HG02588 (cell line): ENCODE data around the gene NISCH.

Source experiments
- ATAC-seq: cut with Tn5 transposase; IDR thresholded peaks from one replicate; pipeline ENCODE4 v1.9.1; 2021; ENCODE audit warnings: mild to moderate bottlenecking, moderate library complexity; ENCODE audit not compliant: unreplicated experiment

The NISCH gene

DNA sequence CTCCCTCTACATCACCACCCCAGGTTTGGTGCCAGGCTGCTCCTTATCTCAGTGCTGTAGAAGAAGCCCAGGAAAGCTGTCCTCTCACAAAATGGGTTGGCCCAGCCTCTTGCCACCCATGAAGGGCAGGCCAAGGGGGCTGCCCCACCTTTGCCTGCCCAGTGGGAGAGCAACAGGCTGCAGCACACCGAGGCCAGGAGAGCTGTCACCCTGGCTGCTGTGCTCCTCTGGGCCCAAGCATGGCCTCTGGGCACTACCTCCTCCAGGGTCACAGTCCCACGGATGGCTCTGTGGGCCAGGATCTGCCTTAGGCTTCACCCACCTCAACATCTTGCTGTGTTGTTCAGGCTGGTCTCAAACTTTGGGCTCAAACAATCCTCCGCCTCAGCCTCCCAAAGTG, 33.3 kb downstream of the NISCH start:
- ATAC-seq: no peak

DNA sequence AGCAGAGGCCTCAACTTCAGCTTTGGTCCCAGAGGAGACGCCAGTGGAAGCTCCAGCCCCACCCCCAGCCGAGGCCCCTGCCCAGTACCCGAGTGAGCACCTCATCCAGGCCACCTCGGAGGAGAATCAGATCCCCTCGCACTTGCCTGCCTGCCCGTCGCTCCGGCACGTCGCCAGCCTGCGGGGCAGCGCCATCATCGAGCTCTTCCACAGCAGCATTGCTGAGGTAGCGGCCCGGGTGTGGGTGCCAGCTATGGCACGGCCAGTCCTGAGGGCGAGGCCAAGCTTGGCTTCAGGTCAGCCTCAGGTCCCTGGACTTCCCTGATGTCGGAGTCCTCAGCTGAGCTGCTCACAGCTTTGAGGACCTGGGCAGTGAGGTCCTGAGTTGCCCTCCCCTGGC, 34.0 kb downstream of the NISCH start:
- no peak for ATAC-seq

DNA sequence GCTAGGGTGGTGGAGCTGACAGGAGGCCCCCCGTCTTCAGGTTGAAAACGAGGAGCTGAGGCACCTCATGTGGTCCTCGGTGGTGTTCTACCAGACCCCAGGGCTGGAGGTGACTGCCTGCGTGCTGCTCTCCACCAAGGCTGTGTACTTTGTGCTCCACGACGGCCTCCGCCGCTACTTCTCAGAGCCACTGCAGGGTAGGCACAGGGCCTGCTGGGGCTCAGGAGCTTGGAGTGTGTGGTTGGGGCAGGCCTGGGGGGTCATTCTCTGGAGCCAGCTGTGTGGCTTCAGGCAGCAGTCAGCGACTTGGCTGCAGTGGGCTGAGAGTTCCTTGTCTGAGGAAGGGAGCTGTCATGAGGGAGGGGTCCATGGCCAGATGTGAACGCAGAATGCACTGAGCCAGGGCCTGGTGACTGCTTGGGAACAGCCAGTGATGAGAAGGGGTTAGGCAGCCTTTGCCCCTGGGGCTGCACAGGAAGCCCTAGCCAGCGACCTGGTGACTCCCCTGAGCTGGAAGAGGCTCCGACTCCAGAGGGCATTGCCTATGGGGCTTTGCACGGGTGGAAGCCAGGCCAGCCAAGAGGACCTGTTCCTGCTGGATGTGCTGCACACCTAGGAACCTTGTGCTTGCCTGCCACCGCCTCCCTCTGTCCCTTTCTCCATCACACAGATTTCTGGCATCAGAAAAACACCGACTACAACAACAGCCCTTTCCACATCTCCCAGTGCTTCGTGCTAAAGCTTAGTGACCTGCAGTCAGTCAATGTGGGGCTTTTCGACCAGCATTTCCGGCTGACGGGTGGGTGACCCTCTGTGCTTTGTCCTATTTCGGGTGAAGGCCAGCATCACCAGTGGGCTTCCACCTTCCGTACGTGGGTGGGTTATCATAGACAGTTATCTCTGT, 34.9 kb downstream of the NISCH start:
- no peak for ATAC-seq

DNA sequence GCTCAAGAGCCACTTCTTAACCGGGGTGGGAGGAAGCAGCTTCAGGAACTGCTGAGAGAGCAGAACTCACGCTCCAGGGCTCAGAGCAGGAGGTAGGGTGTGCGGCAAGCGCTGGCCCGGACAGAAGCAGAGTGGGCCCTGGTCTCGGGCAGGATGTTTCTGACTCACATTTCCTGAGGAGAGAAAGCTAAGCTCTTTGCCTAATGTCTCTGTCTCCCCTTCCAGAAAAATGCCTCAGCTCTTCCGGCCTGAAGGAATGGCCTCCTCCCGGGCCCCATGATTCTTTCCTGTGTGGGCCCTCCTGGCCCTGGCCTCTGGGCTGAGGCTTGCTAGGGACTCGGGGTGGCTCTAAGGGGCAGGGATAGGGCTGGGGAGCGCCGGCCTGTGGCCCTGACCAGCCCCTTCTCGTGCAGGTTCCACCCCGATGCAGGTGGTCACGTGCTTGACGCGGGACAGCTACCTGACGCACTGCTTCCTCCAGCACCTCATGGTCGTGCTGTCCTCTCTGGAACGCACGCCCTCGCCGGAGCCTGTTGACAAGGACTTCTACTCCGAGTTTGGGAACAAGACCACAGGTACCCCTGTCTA, 35.6 kb downstream of the NISCH start:
- ATAC-seq: no peak

DNA sequence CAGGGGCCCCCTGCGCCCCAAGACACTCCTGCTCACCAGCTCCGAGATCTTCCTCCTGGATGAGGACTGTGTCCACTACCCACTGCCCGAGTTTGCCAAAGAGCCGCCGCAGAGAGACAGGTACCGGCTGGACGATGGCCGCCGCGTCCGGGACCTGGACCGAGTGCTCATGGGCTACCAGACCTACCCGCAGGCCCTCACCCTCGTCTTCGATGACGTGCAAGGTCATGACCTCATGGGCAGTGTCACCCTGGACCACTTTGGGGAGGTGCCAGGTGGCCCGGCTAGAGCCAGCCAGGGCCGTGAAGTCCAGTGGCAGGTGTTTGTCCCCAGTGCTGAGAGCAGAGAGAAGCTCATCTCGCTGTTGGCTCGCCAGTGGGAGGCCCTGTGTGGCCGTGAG, 36.7 kb downstream of the NISCH start:
- ATAC-seq: no peak

DNA sequence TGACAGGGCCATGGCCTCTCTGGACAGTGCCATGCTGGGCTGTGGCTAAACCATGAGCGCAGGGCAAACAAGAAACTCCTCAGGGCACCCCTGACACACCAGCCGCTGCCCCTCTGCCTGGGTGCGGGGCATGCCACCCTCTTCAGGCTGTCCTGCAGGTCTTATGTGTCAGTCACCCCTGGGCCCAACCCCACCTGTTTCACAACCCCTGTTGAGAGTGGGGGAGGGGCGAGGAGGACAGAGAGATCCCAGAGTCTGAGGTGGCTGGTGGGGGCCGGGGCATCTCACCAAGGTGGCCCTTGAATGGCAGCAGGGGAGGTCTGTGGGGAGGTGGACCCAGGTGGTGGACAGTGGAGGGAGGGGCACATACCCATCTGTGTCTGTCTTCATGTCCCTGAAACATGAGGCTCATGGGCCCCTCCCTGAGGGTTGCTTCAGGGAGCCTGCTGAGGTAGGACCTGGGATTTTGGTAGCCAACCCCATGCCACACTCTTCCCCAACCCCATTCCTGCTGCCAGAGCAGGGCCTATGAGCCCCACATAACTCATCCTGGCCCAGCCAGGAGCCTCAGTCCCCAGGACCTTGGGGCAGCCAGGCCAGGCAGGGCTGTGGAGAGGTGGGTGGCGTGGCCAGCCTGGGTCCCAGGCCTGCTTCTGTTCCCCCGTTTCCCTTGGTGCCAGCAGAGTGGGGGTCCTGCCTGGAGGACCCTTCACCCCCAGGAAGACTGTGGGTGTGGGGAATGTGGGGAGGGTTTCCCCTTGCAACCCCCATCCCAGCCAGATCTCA, 38.0 kb downstream of the NISCH start:
- ATAC-seq: no peak

DNA sequence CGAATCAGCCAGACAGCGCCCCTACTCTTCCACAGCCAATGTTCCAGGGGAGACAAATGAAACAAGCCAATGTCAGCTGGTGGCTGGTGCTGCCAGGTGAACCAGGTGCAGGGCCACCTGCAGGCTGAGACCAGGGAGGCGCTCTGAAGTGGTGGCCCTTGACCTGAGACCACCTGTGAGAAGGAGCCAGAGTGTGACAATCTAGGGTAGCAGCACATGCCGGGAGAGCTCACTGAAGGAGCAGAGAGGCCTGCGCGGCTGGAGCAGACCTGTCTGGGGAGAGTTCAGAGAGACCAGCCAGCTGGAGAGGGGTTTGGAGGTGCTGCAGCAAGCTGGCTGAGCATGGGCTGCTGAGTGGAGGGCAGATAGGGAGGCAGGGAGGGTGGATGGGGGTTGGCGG, 39.0 kb downstream of the NISCH start:
- no peak for ATAC-seq

DNA sequence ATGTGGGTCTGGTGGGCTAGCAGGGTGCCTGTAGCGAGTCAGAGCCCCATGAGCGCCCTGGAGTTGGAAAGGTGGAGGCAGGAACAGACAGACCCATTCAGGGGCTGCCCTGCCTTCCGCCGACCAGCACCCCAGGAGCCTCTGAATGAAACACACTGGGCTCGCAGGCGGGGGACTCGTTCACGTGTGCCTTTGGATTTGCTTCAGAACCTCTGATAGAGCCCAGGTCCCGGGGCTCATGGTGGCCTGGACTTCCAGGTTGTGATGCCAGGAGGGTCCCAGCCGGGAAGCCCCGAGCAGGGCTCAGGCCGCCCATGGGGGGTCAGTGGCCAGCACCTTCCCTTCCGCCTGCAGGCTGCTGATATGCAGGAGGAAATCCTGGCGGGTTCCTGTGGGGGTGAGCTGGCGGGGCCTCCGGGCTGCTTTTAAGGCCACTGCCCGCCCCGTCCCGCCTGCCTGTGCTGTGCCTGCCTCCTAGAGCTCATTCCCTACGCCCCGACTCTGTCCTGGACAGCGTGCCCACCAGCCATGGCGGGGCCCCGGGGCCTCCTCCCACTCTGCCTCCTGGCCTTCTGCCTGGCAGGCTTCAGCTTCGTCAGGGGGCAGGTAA, 39.6 kb downstream of the NISCH start, which contains the start of gene STAB1:
TSS of gene STAB1 (plus strand) at position 453 of the 610 bp plus-strand sequence. CDS start at position 529, 76 bp downstream.
- ATAC-seq: no peak

DNA sequence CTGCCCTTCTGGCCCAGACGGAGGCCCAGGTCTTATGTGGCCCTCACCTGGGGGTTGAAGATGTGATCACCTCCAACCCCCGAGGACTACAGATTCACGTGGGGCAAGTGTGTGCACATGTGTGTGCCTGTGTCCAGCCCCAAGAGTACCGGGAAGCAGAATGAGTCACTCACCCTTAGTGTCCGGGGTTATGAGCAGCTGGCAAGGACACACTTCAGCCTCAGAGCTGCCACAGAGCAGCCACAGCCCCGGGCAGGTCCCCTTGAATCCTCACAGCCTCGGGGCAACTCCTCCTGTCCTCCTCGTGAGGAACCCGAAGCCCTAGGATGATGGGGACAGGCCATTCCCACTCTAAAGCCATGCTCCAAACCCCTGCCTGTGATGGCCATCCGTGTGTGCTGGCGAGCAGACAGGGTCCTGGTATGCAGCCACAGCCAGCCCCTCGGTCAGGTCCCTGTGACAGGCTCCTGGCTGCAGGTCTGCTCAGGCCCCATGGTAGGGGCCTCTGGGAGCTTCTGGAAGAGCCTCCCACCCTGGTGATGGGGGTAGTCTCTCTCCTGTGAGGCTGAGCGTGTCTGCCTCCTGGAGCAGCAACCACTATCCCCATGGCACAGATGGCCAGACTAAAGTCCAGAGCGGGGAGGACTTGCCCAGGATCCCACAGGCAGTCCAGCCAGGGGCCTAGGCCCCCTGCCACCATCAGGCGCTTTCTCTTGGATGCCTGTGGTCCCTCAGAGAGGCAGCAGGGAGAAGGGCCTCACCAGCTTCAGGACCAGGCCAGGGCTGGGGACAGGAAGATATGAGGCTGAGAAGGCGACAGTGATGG, 40.6 kb downstream of the NISCH start:
- ATAC-seq: no peak

DNA sequence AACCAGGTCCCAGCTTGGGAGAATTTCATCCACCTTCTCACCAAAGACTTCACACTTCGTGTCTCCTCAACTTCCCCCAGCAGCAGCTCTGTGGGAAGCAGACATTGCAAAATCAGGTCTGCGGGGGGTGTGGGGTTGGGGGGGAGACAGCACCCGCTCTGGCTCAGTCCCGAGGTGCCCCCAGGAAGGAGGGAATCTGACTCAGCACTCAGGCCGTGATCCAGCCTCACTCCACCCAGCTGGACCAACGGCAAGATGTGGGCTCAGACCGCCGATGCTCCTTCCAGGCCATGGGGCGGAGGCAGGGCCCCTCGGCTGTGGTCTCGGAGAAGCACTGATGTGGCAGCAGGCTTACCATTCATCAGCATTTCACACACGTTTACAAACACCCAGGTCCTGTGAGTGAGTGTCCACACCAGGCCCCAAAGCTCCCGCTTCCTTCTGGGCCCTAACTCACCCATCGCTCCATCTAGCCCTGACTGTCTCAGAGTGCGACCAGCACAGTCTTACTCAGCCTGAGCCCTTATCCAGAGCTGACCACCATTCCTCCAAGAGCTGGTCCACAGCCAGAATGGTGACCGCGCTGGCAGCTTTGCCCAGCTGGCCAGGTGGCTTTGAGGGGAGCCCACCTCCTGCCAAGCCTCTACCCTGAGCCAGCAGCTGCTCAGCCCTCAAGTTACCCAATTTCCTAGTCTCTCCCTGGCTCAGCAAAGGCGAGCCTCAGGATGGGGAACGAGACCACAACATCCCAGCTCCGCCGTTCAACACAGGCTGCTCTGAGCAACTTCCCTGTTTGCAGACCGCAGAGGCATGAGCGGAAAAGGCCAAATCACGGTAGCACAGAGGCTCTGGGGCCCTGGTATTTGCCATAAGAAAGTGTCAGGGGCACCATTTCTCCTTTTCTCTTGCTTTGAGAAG, 43.0 kb downstream of the NISCH start:
- no peak for ATAC-seq

DNA sequence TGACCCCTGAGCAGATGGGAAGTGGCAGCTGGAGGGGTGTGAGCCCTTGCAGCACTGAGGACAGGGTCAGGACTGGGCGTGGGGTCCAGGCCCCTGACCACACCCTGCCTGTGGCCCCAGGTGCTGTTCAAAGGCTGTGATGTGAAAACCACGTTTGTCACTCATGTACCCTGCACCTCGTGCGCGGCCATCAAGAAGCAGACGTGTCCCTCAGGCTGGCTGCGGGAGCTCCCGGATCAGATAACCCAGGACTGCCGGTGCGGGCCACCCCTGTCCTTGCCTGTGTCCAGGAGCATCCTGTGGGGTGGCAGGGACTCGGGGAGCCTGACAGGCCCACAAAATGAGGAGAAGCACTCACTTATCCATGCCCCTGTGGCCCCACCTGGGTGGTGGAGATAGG, 45.6 kb downstream of the NISCH start:
- no peak for ATAC-seq

DNA sequence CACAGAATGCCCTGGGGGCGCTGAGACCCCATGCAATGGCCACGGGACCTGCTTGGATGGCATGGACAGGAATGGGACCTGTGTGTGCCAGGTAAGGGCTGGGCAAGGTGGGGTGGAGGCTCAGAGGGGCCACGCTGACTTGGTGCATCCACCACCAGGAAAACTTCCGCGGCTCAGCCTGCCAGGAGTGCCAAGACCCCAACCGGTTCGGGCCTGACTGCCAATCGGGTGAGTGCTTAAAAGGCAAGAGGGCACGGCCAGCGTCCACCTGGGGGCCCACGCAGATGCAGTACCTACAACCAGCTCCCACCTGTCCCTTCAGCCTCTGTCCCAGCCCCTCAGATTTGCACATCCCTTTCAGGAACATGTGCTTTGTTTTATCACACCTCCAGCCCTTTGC, 46.6 kb downstream of the NISCH start:
- ATAC-seq: no peak

DNA sequence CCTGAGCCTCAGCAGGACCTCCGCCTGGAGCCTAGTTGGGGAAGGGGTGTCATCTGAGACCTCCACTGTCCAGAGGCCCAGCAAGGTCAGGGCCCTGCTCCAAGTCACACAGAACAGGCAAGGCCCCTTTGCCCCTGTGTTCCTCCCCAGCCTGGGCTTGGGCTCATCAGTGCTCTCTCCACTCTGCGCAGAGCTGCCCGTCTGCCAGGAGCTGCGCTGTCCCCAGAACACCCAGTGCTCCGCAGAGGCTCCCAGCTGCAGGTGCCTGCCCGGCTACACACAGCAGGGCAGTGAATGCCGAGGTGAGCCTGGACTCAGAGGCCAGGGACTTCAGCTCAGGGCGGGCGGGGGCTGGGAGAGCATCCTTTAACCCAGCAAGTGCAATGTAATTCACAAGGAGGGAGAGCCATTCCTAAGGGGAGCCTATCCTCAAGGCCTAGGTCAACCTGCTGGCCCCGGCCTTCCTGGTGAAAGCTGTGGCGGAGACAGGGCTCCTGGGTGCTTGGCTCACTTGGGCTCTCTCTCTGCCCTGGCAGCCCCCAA, 47.5 kb downstream of the NISCH start:
- ATAC-seq: no peak

DNA sequence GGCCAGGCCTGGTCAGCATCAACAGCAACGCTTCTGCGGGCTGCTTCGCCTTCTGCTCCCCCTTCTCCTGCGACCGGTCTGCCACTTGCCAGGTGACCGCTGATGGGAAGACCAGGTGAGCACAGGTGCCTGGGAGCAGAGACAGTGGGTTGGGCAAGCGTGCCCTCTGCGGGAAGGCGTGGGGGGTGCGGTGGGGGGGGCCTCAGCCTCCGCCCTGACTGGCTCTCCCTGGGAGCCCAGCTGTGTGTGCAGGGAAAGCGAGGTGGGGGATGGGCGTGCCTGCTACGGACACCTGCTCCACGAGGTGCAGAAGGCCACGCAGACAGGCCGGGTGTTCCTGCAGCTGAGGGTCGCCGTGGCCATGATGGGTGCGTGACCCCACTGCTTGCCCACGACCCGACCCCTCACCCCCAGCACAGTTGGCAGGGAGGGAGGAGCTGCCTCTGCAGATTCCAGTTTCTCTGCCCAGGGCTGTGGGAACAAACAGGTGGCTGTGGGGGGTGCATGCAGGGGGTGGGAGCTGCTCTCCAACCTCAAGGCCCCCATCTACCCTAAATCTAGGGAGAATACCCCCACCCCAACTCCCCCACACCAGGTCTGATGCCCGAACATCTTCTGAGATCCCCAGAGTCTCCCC, 48.5 kb downstream of the NISCH start:
- no peak for ATAC-seq

DNA sequence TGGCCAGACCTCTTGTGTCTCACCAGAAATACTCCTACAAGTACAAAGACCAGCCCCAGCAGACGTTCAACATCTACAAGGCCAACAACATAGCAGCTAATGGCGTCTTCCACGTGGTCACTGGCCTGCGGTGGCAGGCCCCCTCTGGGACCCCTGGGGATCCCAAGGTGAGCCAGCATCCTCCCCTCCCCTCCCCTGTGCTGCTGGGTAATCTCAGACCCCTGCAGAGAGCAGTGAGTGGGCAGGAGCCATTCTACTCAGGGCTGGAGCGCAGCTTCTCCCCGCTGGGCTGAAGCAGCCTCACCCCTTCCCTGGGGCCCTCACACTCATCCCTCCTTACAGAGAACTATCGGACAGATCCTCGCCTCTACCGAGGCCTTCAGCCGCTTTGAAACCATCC, 49.6 kb downstream of the NISCH start:
- ATAC-seq: no peak

DNA sequence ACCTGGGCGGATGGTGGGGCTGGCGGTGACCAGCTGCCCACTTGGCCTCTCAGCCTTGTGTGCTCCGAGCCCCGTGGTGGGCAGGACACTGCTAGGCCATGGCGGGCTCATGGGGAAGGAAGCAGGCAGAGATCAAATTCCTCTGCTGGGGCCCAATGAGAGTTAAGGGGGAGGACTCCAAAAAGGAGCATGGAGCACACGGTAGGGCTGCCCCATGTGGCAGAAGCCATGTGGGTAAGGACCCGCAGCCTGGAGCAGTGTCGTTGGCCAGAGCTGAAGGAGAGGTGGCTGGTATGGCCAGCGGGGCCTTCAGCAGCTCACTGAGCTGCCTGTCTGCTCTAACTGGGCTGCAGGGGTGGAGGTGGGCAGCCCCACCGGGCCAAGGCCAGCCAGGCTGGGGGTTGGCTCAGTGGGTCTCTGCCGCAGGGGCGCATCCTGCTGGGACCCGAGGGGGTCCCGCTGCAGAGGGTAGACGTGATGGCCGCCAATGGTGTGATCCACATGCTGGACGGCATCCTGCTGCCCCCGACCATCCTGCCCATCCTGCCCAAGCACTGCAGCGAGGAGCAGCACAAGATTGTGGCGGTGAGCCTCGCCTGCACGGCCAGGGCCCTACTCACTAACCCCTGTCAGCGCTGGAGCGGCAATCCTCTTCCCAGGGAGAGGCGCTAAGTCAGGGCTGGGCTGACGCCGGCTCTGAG, 51.0 kb downstream of the NISCH start:
- no peak for ATAC-seq

DNA sequence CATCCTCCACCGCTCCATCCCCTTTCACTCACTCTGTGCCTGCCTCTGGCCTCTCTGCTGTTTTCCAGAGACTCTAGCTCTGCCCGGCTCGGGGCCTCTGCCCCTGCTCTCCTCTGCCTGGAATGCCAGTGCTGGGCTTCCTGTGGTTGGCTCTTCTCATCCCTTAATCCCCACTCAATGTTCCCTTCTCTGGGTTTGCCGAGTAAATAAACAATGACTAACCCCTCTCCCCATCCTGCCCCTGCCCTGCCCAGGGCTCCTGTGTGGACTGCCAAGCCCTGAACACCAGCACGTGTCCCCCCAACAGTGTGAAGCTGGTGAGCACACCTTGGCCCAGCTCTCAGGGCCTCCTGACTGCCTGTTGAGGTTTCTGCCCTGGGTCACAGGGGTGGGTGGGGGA, 52.0 kb downstream of the NISCH start:
- ATAC-seq: no peak

DNA sequence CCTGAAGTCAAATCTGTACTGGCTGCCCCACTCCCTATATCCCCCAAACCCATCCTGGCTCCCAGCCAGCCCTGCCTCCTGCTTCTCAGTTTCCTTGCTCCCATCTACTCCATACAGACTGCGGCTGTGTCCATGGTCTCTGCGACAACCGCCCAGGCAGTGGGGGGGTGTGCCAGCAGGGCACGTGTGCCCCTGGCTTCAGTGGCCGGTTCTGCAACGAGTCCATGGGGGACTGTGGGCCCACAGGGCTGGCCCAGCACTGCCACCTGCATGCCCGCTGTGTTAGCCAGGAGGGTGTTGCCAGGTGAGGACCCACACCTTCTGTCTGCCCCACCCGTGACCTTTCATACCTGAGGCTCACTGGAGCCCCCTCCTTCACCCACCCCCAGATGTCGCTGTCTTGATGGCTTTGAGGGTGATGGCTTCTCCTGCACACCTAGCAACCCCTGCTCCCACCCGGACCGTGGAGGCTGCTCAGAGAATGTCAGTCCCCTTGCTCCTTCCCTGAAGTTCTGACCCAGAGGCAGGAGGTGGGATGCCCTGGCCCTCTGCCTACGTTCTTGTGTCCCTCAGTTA, 54.4 kb downstream of the NISCH start:
- ATAC-seq: no peak
